Stimulated activated CD8-positive, alpha-beta memory T cell treated with anti-CD3 and anti-CD28 coated beads, Interleukin-15, amount 100 ng/mL, for 1 hour (primary cell): ENCODE results near the gene OPA3.

Source experiments
- DNase-seq: peaks from one replicate; pipeline ENCODE4 v3.0.0-alpha.2; 2020; ENCODE audit warnings: low read depth

Gene OPA3

DNA sequence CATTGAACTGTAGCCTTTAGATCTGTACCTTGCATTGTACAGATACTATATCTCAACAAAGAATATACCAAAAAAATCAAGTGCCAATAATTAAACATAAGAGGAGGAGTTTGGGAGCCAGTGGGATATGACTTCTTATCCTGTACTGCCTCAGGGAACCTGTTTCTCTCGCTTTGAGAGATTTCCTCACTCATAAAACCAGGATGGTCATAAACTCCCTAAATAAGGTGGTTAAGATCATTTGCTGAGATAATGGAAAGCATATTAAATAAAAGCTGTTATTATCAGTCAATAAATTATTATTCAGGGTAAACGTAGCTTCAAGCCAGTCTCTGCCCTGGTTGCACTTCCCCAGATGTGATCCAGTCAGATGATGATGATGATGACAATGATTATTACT, 17.0 kb downstream of the OPA3 start:
- no peak for DNase-seq

GRCh38 chr19:45564131-45564780, 20.3 kb downstream of the OPA3 start:
- DNase-seq = no peak

GRCh38 chr19:45560686-45561085, 23.9 kb downstream of the OPA3 start:
- DNase-seq = no peak

DNA sequence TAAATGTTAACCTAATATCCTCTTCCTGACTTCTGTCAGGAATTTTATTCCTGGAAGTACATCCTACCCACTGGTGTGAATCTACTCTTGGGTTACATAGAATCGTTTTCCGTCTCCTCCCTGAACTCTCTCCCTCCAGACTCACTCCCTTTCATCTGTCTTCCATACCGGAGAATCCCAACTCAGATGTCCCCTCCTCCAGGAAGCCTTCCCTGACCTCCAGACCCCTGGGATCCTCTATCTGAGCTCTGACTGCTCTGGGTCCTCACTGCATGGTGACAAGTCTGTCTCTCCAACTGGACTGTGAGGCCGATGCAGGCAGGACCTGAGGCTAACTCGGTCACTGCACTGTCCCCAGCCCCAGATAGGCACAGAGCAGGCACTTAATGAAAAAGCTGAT, 24.6 kb downstream of the OPA3 start:
- DNase-seq = no peak

GRCh38 chr19:45558399-45558878, 26.2 kb downstream of the OPA3 start:
- peak; percentile 27 for DNase-seq

DNA sequence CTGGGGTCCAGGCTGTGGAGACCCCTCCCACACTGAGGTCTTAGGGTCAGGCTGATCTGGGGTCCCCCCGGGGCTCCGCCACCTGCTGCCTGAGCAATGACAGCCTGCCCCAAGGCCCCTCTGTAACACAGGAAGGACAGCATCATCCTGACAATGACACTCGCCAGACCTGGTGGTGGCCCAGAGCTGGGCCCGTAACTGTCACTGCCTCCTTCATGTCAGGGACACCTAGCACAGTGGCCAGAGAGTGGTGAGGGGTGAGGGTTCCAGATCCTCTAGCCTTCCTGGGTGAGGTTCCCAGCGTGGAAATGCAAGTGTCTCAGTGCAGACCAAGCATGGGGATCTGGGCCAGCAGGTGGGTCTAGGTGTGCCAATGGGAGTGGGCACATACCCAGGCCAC, 27.8 kb downstream of the OPA3 start:
- DNase-seq = no peak

- no peak for DNase-seq
These were observed 30.1 kb downstream of the OPA3 start for GRCh38 chr19:45554481-45554880.

- no peak for DNase-seq
These were observed 31.1 kb downstream of the OPA3 start for GRCh38 chr19:45553464-45553863.

DNA sequence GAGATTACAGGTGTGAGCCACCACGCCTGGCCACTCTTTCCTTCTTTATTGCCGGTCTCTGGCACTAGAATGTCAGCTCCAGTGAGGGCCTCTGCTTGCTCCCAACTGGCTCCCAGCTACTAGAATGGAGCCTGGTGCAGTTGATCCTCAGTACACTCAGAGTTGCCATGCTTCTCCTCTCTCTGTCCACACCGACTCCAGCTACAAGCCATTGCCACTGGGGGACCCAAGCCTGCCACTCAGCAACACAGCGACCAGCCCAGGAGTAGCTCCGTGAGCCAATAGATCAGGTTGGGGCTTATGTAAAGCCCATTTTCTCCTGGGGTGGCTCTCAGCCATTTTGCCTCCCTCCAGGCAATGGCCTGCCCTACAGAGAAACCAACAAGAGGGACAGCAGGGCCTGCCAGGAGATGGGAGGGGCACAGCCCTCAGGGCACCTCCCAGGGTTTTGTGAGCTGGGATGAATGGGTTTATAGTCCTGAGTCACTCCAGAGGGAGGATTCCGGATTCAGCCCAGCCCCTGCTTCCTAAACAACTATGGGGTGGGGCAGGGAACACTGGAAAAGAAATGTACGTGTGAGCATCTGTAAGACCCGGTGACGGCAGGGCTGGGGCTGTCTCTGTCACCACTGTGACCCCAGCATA, 36.5 kb downstream of the OPA3 start:
- DNase-seq = no peak

DNA sequence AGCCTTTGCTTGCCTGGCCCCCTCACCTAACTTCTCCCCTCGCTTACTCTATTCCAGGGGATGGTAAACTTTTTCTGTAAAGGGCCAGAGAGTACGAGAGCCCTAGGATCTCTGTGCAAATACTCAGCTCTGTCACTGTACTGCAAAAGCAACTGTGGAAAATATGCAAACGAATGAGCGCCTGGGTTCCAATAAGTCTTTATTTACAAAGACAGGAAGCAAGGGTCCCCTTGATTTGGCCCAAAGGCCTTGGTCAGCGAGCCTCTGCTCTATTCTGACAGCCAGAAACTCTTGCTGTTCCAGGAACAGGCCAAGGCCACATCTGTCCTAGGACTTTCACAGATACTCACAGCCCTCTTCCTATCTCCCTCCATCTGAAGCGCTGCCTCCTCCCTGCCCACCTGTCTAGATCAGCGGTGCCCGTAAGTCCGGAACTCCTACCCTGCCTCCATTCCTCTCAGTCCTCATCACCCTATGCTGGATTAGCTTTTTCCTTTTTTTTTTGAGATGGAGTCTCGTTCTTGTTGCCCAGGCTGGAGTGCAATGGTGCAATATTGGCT, 37.3 kb downstream of the OPA3 start:
- no peak for DNase-seq

DNA sequence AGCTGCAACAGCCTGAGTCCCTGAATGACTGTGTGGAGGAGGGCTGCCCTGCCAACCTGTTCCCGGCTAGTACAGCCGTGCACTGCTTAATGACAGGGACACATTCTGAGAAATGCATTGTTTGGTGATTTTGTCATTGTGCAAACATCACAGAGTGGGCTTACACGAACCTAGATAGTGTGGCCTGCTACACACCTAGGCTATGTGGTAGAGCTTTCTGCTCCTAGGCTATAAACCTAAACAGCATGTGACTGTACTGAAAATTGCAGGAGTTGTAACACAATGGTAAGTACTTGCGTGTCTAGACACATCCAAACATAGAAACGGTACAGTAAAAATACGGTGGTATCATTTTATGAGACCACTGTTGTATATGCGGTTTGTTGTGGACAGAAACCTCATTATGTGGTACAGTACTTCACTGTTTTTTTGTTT, 42.4 kb downstream of the OPA3 start:
- no peak for DNase-seq

- DNase-seq = no peak
These were observed 45.1 kb downstream of the OPA3 start for GRCh38 chr19:45539459-45539858.

DNA sequence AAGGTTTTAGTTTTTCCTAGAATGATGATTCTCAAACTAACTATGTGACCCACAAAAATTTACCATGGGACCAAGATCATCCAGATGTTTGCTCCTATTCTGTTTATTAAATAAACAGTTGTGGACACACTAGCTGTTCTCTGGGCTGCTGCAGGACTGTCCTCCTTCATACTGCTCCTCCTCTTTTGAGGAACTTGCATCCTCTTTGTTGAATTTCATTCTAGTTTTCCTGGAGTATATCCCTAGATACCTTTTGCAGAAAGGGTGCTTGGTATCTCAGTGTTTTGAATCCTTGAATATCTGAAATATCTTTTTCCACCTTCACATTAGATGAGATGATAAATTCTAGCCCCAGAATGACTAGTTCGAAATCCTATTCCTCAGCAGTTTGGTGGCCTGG, 53.3 kb downstream of the OPA3 start:
- no peak for DNase-seq

DNA sequence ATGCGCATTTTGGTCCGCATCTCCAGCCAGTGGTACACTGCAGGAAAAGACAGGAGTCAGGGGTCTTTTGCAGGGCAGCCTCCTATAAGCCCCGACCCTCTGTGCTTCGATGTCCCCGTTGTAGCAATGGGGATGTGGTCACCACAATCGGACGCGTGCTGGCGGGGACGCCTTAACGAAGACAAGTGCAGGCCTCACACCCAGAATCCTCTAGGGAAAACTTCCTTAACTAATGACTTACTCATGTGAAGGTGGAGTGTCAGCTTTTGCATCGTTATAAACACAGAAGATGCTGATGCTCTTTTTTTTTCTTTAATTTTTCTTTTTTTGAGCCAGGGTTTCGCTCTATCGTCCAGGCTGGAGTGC, 55.2 kb downstream of the OPA3 start:
- DNase-seq = no peak

- DNase-seq = no peak
These were observed 55.7 kb downstream of the OPA3 start for GRCh38 chr19:45528744-45529419.

GRCh38 chr19:45528149-45528743, 56.4 kb downstream of the OPA3 start:
- DNase-seq = no peak

- no peak for DNase-seq
These were observed 56.9 kb downstream of the OPA3 start for GRCh38 chr19:45527731-45528130.

GRCh38 chr19:45526971-45527370, 57.6 kb downstream of the OPA3 start:
- no peak for DNase-seq

DNA sequence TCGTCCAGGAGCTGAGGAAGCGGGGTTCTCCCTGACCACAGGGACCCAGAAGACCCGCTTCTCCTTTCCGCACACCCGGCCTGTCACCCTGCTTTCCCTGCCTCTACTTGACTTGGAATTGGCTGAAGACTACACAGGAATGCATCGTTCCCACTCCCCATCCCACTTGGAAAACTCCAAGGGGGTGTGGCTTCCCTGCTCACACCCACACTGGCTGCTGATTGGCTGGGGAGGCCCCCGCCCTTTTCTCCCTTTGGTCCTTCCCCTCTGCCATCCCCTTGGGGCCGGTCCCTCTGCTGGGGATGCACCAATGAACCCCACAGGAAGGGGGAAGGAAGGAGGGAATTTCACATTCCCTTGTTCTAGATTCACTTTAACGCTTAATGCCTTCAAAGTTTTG, 58.5 kb downstream of the OPA3 start:
- no peak for DNase-seq

DNA sequence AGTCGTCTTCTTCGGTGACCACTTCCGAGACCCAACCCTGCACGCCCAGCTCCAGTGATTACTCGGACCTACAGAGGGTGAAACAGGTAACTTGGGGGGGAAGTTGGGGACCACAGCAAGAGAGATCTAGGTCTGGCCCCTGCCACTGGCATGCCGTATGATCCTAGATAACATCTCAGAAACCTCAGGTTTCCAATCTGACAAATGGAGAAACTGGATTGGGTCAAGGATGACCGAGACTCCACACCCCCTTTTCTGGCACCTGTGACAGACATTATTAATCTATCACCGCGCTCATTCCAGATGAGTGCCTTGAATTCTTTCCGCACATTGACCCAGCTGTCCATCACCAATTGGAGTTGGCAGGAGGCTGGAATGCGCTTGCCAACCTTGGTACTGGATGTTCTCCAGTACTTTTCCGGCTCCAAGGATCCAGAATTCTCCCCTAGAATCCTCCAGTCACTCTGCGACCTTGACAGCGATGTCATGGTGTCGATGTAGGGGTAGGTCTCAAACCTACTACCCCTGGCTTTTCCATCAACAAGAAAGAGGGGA, 60.0 kb downstream of the OPA3 start:
- no peak for DNase-seq

GRCh38 chr19:45523642-45524256, 60.9 kb downstream of the OPA3 start:
- peak; percentile 37 for DNase-seq
